HFFc6 (cell line): ENCODE data around the gene MR1. TPM values are rescaled to one million over a fixed set of nuclear protein-coding genes. Genes with fewer than 3 reads are reported as not detected.

ENCODE experiments used
- DNase-seq: peaks from one replicate; pipeline ENCODE4 v3.0.0-alpha.2; 2018
- H3K27ac Mint-ChIP-seq: 2 replicates; pipeline ENCODE4 v1.8.0; 2020; ENCODE audit warnings: mild to moderate bottlenecking, mixed read lengths
- H3K27me3 Mint-ChIP-seq: 2 replicates; pipeline ENCODE4 v1.8.0; 2021; ENCODE audit warnings: mild to moderate bottlenecking, moderate library complexity, mixed read lengths; ENCODE audit not compliant: insufficient read depth
- H3K36me3 Mint-ChIP-seq: 2 replicates; pipeline ENCODE4 v1.8.0; 2021; ENCODE audit warnings: low read depth, mixed read lengths
- H3K4me1 Mint-ChIP-seq: 2 replicates; pipeline ENCODE4 v1.8.0; 2020; ENCODE audit warnings: low read depth, mixed read lengths
- H3K4me3 Mint-ChIP-seq: 2 replicates; pipeline ENCODE4 v1.8.0; 2020; ENCODE audit warnings: mild to moderate bottlenecking, moderate library complexity, mixed read lengths
- H3K9me3 Mint-ChIP-seq: 2 replicates; pipeline ENCODE4 v1.8.0; 2020; ENCODE audit warnings: mild to moderate bottlenecking, mixed read lengths
- total RNA-seq, 6 experiments: library from RNA; stranded (reverse); fragmentation: NEBNext Ultra II Directional; extraction: Animal tissue kit (Norgen Biotek cat#: 25700); gene quantifications; 2 replicates in 1 of 6; 3 replicates in 5 of 6; pipeline ENCODE4 v1.2.3, GENCODE V29; 2021
- TF ChIP-seq, protein P1 (sequence below): fragments of 200-600 bp; sonication (generic); IDR thresholded peaks from 2 replicates; pipeline ENCODE4 v1.5.0; 2021; ENCODE audit warnings: antibody characterized with exemption, mild to moderate bottlenecking

Gene MR1
- total RNA-seq, 6 experiments from 2014 or later: 27.2 to 39.2 (median 32.2) TPM

DNA sequence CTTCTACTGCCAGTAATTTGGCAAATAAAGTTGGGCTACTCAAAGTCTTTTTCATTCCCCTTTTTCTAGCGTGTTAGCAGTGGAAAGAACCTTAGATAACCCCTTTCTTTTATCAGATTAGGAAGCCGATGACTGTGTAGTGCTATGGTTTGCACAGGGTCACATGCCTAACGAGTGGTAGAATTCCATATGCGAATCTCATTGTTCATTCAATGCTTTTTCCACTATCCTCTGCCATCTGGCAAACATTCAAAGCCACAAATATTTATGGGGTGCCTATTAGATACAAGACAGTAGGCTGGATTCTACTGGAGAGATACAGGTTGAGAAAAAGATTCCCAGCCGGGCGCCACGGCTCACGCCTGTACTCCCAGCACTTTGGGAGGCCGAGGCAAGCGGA is 39.9 kb downstream of the MR1 start:
- TF ChIP-seq, protein P1, sequence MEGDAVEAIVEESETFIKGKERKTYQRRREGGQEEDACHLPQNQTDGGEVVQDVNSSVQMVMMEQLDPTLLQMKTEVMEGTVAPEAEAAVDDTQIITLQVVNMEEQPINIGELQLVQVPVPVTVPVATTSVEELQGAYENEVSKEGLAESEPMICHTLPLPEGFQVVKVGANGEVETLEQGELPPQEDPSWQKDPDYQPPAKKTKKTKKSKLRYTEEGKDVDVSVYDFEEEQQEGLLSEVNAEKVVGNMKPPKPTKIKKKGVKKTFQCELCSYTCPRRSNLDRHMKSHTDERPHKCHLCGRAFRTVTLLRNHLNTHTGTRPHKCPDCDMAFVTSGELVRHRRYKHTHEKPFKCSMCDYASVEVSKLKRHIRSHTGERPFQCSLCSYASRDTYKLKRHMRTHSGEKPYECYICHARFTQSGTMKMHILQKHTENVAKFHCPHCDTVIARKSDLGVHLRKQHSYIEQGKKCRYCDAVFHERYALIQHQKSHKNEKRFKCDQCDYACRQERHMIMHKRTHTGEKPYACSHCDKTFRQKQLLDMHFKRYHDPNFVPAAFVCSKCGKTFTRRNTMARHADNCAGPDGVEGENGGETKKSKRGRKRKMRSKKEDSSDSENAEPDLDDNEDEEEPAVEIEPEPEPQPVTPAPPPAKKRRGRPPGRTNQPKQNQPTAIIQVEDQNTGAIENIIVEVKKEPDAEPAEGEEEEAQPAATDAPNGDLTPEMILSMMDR: no peak
- peak; percentile 99 for DNase-seq
- Mint-ChIP-seq H3K27me3 (peaks cover 3% of the 10 kb centered on the region), H3K4me3 (peak overlapping the region; percentile 65), H3K36me3 (peaks cover 12% of the 10 kb centered on the region), H3K27ac (peak overlapping the region; percentile 86), H3K9me3 (no peaks in the 10 kb centered on the region), H3K4me1 (peaks cover 65% of the 10 kb centered on the region)

DNA sequence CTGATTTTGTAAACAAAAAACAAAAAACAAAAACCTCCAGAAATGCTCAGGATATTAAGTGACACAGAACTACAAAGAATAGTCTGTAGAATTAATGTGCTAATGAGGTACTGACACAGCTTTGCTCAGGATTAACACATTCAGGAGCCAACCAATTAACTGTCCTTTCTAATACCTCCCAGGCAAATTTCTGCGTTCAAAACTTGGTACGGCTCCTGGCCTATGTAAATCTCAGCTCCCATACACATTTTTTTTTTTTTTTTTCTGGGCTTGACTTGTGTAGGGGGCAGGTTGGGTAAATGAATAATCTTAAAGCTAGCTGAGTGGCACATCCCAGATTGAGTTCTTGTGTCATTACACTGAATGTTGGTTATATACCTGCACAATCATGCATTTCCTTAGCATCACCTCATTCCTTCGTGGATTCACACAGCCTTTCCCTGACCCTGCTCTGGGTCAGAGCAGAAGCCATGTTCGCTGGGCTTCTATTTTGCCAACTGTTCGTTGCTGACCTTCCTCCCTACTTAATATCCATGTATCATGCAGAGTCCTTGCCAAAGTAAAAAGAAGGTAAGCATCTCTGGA is 42.1 kb downstream of the MR1 start:
- H3K4me1 Mint-ChIP-seq: peaks cover 82% of the 10 kb centered on the region
- no peaks in the 10 kb centered on the region for H3K9me3 Mint-ChIP-seq
- TF ChIP-seq, protein P1: no peak
- peaks cover 3% of the 10 kb centered on the region for H3K27me3 Mint-ChIP-seq
- H3K36me3 Mint-ChIP-seq: peaks cover 4% of the 10 kb centered on the region; the same call in 1 of the 2 replicates
- no peak overlapping the region; the same call in 1 of the 2 replicates for H3K4me3 Mint-ChIP-seq
- no peak for DNase-seq
- H3K27ac Mint-ChIP-seq: peak overlapping the region; percentile 10; the same call in 1 of the 2 replicates

DNA sequence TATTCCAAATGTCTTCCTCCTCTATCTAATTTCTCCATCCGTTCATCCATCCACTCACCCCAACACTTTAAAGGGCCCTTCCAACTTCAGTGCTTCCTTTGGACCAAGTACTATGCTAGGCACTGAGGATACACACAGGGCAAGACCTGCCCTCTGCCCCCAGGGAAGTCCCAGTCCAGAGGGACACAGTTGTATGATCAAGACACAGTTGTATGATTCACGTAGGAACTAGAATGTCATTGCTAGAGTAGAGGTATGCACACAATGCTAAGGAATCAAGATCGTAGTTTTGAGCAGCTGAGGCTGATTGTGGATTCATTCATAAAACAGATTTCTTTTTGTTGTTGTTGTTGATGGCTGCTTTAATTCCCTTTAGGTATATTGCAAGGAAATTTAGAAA is 43.1 kb downstream of the MR1 start:
- H3K4me3 Mint-ChIP-seq: peak overlapping the region; percentile 25; the same call in 1 of the 2 replicates
- H3K36me3 Mint-ChIP-seq: peaks cover 4% of the 10 kb centered on the region; the same call in 1 of the 2 replicates
- H3K9me3 Mint-ChIP-seq: no peaks in the 10 kb centered on the region
- TF ChIP-seq, protein P1: no peak
- peak overlapping the region; percentile 99 for H3K27ac Mint-ChIP-seq
- peaks cover 82% of the 10 kb centered on the region for H3K4me1 Mint-ChIP-seq
- DNase-seq: no peak
- peaks cover 3% of the 10 kb centered on the region for H3K27me3 Mint-ChIP-seq

DNA sequence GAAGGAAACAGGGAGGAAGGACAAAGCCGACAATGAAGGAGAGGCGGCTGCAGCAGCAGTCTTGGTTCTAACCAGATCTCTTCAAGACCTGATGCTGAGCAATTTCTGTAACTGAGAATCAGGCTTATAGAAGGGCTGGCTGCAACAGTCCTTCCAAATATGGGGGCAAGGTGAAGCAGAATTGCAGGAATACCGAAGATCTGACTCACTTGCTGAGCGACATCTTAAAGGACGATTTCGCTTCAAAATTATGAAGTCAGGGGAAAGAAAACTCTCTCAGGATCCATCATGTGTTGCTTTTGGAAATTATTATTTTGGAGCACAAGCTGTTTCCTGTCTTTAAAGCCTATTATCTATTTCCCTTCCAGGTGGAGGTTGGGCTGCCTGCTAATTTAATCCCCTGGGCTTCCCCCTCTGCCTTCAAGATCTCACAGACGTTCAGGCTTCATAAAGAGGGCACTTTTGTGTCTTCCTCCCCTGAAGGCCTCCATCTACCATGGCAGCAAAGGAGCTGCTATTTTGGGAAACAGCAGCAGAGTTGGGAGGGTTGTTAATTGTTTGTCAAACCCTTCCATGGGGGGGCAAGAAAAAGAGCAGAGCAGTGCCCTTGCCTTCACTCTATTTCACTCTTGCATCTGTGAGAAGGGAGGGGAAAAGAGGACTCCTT is 43.9 kb downstream of the MR1 start:
- peak overlapping the region; percentile 44 for H3K4me3 Mint-ChIP-seq

DNA sequence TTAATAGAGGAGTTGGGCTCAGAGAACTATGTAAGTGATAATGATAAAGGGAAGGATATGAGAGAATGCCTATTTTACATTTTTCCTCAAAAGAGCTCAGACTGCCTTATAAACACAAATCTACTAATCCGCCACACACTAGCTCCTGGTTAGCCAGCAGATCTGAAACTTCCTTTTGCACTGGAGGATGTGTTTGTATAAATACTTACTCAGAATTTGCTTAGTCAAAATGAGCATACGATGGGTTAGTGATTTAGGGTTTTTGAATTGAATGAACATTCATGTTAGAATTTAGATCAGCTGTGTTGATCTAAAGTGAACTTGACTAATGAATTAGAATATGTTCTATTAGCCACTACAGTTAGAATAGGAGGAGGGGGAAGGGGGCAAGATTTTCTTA is 45.6 kb downstream of the MR1 start:
- Mint-ChIP-seq H3K4me3 (peak overlapping the region; percentile 44), H3K36me3 (peaks cover 4% of the 10 kb centered on the region; the same call in 1 of the 2 replicates), H3K9me3 (no peaks in the 10 kb centered on the region), H3K27ac (peak overlapping the region; percentile 99), H3K4me1 (peaks cover 71% of the 10 kb centered on the region), H3K27me3 (no peaks in the 10 kb centered on the region; the same call in 1 of the 2 replicates)
- peak; percentile 54 for DNase-seq
- TF ChIP-seq, protein P1: no peak

More for the DNA sequence above, 43.9 kb downstream of the MR1 start:
- Mint-ChIP-seq H3K9me3 (no peaks in the 10 kb centered on the region), H3K27ac (peak overlapping the region; percentile 99), H3K36me3 (peaks cover 4% of the 10 kb centered on the region; the same call in 1 of the 2 replicates), H3K27me3 (peaks cover 3% of the 10 kb centered on the region), H3K4me1 (peaks cover 80% of the 10 kb centered on the region)
- TF ChIP-seq, protein P1: no peak
- DNase-seq: peak; percentile 43
